ENCODE data around the gene CMTM3.

The CMTM3 gene

GRCh38 chr16:66651965-66652364 is 47.5 kb downstream of the CMTM3 start:
- Histone ChIP-seq H3K23ac (ENCODE audit: low read length) (no peak overlapping the region), H3K18ac (ENCODE audit: low read length) (no peak overlapping the region)
- no CpG with 5 or more reads among the region's 6 CpGs for WGBS (ENCODE audit: extremely low coverage, insufficient coverage, insufficient read length)

DNA sequence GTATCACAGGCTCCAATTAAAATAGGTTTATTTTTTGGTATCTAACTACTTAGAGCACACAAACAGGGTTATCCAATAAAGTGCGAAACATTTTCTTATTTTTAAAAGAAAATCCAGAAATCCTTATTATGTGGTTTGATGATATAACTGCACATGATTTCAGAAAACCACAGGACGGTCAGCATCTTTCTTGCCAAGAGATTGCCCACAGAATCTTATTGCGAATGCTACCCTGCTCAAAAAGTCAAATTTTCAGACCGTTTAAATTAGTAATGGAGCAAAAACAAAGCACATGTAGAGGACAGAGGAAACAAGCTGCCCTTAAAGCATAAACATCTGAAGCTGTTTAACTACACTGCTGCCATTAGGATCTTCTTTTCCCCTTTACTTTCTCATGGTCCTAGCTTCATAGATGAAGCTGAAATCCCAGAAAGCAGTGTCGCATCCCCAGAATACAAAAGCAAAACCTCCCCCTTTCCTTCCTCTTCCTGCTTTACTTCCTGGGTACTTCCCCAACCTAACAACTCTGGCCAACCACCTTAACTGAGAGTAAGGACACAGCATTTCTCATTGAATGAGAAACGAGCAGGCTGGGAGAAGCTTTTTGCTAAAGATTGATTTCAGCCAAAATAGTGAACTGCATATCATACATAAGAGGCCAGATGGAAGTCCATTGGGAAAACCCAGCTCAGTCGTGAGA is 48.3 kb downstream of the CMTM3 start:
- H4K8ac ChIP-seq (ENCODE audit: low read depth, low read length), result no peak overlapping the region
- WGBS (ENCODE audit: extremely low coverage, insufficient coverage, insufficient read length), result no CpG with 5 or more reads among the region's 7 CpGs
- no peaks in the 10 kb centered on the region for H3K79me1 ChIP-seq (ENCODE audit: low read length)
- no peak overlapping the region for H3K27ac ChIP-seq (ENCODE audit: low read depth, low read length)
- H3K9ac ChIP-seq (ENCODE audit: low read length), result no peak overlapping the region
- H3K14ac ChIP-seq (ENCODE audit: low read length), result no peak overlapping the region
- H2BK5ac ChIP-seq (ENCODE audit: low read depth, low read length, poor library complexity), result no peak overlapping the region
- no peak overlapping the region for H2BK120ac ChIP-seq (ENCODE audit: insufficient read depth, low read length, poor library complexity)
- no peak overlapping the region for H2AK5ac ChIP-seq (ENCODE audit: low read length)
- H2BK12ac ChIP-seq (ENCODE audit: low read length), result no peak overlapping the region
- no peak overlapping the region for H3K18ac ChIP-seq (ENCODE audit: low read length)
- no peaks in the 10 kb centered on the region for H3K79me2 ChIP-seq (ENCODE audit: control insufficient read depth, insufficient read depth, low read length, poor library complexity)
- H3K4me3 ChIP-seq (ENCODE audit: low read depth, low read length), result no peak overlapping the region
- no peak overlapping the region for H4K12ac ChIP-seq (ENCODE audit: low read depth, low read length)
- no peaks in the 10 kb centered on the region for H3K36me3 ChIP-seq (ENCODE audit: control insufficient read depth in 1 of 2, insufficient read depth in 2 of 2, low read length in 2 of 2)
- H3K4me2 ChIP-seq (ENCODE audit: low read length), result no peak overlapping the region
- H3K4ac ChIP-seq (ENCODE audit: low read depth, low read length), result no peak overlapping the region
- no peak overlapping the region for H3K23ac ChIP-seq (ENCODE audit: low read length)
- H3K4me1 ChIP-seq (ENCODE audit: control insufficient read depth in 1 of 2, insufficient read depth in 2 of 2, low read length in 2 of 2), result peaks cover 0 to 4% of the 10 kb centered on the region in 2 experiments
- no peak overlapping the region for H2AFZ ChIP-seq (ENCODE audit: insufficient read depth, low read length, poor library complexity)
- no peaks in the 10 kb centered on the region for H3K27me3 ChIP-seq (ENCODE audit: insufficient read depth, low read length)
- H3K9me3 ChIP-seq (ENCODE audit: insufficient read depth, low read depth, low read length), result no peaks in the 10 kb centered on the region
- H4K91ac ChIP-seq (ENCODE audit: low read depth, low read length), result no peak overlapping the region
- DNase-seq, result no peak

More at GRCh38 chr16:66651965-66652364, 47.5 kb downstream of the CMTM3 start:
- Histone ChIP-seq H3K27ac (ENCODE audit: low read depth, low read length) (no peak overlapping the region), H3K4me2 (ENCODE audit: low read length) (no peak overlapping the region), H2BK120ac (ENCODE audit: insufficient read depth, low read length, poor library complexity) (no peak overlapping the region), H4K91ac (ENCODE audit: low read depth, low read length) (no peak overlapping the region), H3K9me3 (ENCODE audit: insufficient read depth, low read depth, low read length) (no peaks in the 10 kb centered on the region), H2AFZ (ENCODE audit: insufficient read depth, low read length, poor library complexity) (no peak overlapping the region), H3K4me1 (ENCODE audit: control insufficient read depth in 1 of 2, insufficient read depth in 2 of 2, low read length in 2 of 2) (peaks cover 0 to 4% of the 10 kb centered on the region in 2 experiments), H3K79me1 (ENCODE audit: low read length) (no peaks in the 10 kb centered on the region), H2AK5ac (ENCODE audit: low read length) (no peak overlapping the region), H3K27me3 (ENCODE audit: insufficient read depth, low read length) (no peaks in the 10 kb centered on the region), H4K8ac (ENCODE audit: low read depth, low read length) (no peak overlapping the region), H3K4ac (ENCODE audit: low read depth, low read length) (no peak overlapping the region), H3K14ac (ENCODE audit: low read length) (no peak overlapping the region), H3K4me3 (ENCODE audit: low read depth, low read length) (no peak overlapping the region), H3K9ac (ENCODE audit: low read length) (no peak overlapping the region), H3K36me3 (ENCODE audit: control insufficient read depth in 1 of 2, insufficient read depth in 2 of 2, low read length in 2 of 2) (no peaks in the 10 kb centered on the region), H2BK5ac (ENCODE audit: low read depth, low read length, poor library complexity) (no peak overlapping the region), H4K12ac (ENCODE audit: low read depth, low read length) (no peak overlapping the region), H3K79me2 (ENCODE audit: control insufficient read depth, insufficient read depth, low read length, poor library complexity) (no peaks in the 10 kb centered on the region), H2BK12ac (ENCODE audit: low read length) (no peak overlapping the region)
- DNase-seq, result no peak

- Histone ChIP-seq H3K4me2 (ENCODE audit: low read length) (no peak overlapping the region), H3K14ac (ENCODE audit: low read length) (no peak overlapping the region), H2BK5ac (ENCODE audit: low read depth, low read length, poor library complexity) (no peak overlapping the region), H4K12ac (ENCODE audit: low read depth, low read length) (no peak overlapping the region), H3K79me1 (ENCODE audit: low read length) (no peaks in the 10 kb centered on the region), H2AFZ (ENCODE audit: insufficient read depth, low read length, poor library complexity) (no peak overlapping the region), H2BK120ac (ENCODE audit: insufficient read depth, low read length, poor library complexity) (no peak overlapping the region), H3K79me2 (ENCODE audit: control insufficient read depth, insufficient read depth, low read length, poor library complexity) (peaks cover 1% of the 10 kb centered on the region), H3K23ac (ENCODE audit: low read length) (no peak overlapping the region), H3K9ac (ENCODE audit: low read length) (no peak overlapping the region), H3K4ac (ENCODE audit: low read depth, low read length) (no peak overlapping the region), H3K4me3 (ENCODE audit: low read depth, low read length) (no peak overlapping the region), H3K4me1 (ENCODE audit: control insufficient read depth in 1 of 2, insufficient read depth in 2 of 2, low read length in 2 of 2) (peaks cover 0 to 4% of the 10 kb centered on the region in 2 experiments), H3K18ac (ENCODE audit: low read length) (no peak overlapping the region), H3K27ac (ENCODE audit: low read depth, low read length) (no peak overlapping the region), H4K8ac (ENCODE audit: low read depth, low read length) (no peak overlapping the region), H3K9me3 (ENCODE audit: insufficient read depth, low read depth, low read length) (no peaks in the 10 kb centered on the region), H4K91ac (ENCODE audit: low read depth, low read length) (no peak overlapping the region), H2AK5ac (ENCODE audit: low read length) (no peak overlapping the region), H2BK12ac (ENCODE audit: low read length) (no peak overlapping the region), H3K27me3 (ENCODE audit: insufficient read depth, low read length) (no peaks in the 10 kb centered on the region), H3K36me3 (ENCODE audit: control insufficient read depth in 1 of 2, insufficient read depth in 2 of 2, low read length in 2 of 2) (no peaks in the 10 kb centered on the region)
- no CpG with 5 or more reads among the region's 6 CpGs for WGBS (ENCODE audit: extremely low coverage, insufficient coverage, insufficient read length)
- DNase-seq, result no peak
Observed at GRCh38 chr16:66653581-66654350, 49.3 kb downstream of the CMTM3 start.

DNA sequence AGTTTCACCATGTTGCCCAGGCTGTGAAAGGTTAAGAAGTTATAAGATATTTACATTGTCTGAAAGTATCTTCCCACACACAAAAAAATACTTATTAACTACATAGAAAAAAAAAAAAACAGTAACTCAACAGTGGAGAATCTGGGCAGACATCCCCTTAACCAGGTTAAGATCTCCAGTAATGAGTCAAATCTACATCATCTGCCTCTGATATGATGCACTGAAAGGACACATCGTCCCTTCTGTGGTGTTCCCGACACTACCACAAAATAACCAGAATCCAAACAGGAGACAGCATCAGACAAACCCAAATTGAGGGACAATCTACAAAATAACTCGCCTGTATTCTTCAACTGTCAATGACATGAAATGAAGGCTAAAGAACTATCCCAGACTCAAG is 52.0 kb downstream of the CMTM3 start:
- H2BK12ac ChIP-seq (ENCODE audit: low read length), result no peak overlapping the region
- peaks cover 3% of the 10 kb centered on the region for H3K79me1 ChIP-seq (ENCODE audit: low read length)
- H3K4me2 ChIP-seq (ENCODE audit: low read length), result no peak overlapping the region
- H3K4me3 ChIP-seq (ENCODE audit: low read depth, low read length), result no peak overlapping the region
- peaks cover 0 to 3% of the 10 kb centered on the region in 2 experiments for H3K4me1 ChIP-seq (ENCODE audit: control insufficient read depth in 1 of 2, insufficient read depth in 2 of 2, low read length in 2 of 2)
- H2BK120ac ChIP-seq (ENCODE audit: insufficient read depth, low read length, poor library complexity), result no peak overlapping the region
- no CpG with 5 or more reads among the region's 3 CpGs for WGBS (ENCODE audit: extremely low coverage, insufficient coverage, insufficient read length)
- H3K14ac ChIP-seq (ENCODE audit: low read length), result no peak overlapping the region
- H3K36me3 ChIP-seq (ENCODE audit: control insufficient read depth in 1 of 2, insufficient read depth in 2 of 2, low read length in 2 of 2), result no peaks in the 10 kb centered on the region
- H3K18ac ChIP-seq (ENCODE audit: low read length), result no peak overlapping the region
- H4K8ac ChIP-seq (ENCODE audit: low read depth, low read length), result no peak overlapping the region
- peaks cover 3% of the 10 kb centered on the region for H3K79me2 ChIP-seq (ENCODE audit: control insufficient read depth, insufficient read depth, low read length, poor library complexity)
- H3K27me3 ChIP-seq (ENCODE audit: insufficient read depth, low read length), result no peaks in the 10 kb centered on the region
- no peak overlapping the region for H3K9ac ChIP-seq (ENCODE audit: low read length)
- H3K9me3 ChIP-seq (ENCODE audit: insufficient read depth, low read depth, low read length), result no peaks in the 10 kb centered on the region
- H3K4ac ChIP-seq (ENCODE audit: low read depth, low read length), result no peak overlapping the region
- H3K27ac ChIP-seq (ENCODE audit: low read depth, low read length), result no peak overlapping the region
- no peak overlapping the region for H2AK5ac ChIP-seq (ENCODE audit: low read length)
- no peak overlapping the region for H2AFZ ChIP-seq (ENCODE audit: insufficient read depth, low read length, poor library complexity)
- no peak overlapping the region for H3K23ac ChIP-seq (ENCODE audit: low read length)
- DNase-seq, result no peak
- H4K91ac ChIP-seq (ENCODE audit: low read depth, low read length), result no peak overlapping the region
- H4K12ac ChIP-seq (ENCODE audit: low read depth, low read length), result no peak overlapping the region
- H2BK5ac ChIP-seq (ENCODE audit: low read depth, low read length, poor library complexity), result no peak overlapping the region

Measured in trophoblast cell (in vitro differentiated cells and primary cell).